Measurements from ENCODE around the gene CLDN6. TPM values are rescaled to one million over a fixed set of nuclear protein-coding genes. Genes with fewer than 3 reads are reported as not detected.

The CLDN6 gene
- total and polyA plus RNA-seq, 9 of the 15 experiments (the other 6 are each of a cell fraction or from before 2014, with no cell fraction given) = 0.22 to 0.75 (median 0.38) TPM; not detected in 3

- no peak for TF ChIP-seq GTF2B (IDR thresholded peaks at IDR 0.05; ENCODE audit: extremely low read depth, insufficient read length)
Measured at GRCh38 chr16:3049921-3050481, 32.0 kb upstream of the CLDN6 start (continued).

- FAIRE-seq = no peak
- TF ChIP-seq CREB5 (CRISPR knock-in tag; IDR thresholded peaks at IDR 0.05) (no peak), GATAD2A (IDR thresholded peaks at IDR 0.05) (no peak), SNIP1 (IDR thresholded peaks at IDR 0.05; ENCODE audit: low read depth) (no peak), CLOCK (CRISPR knock-in tag; IDR thresholded peaks at IDR 0.05; ENCODE audit: borderline replicate concordance) (no peak), RAD21 (CRISPR knock-in tag; conservative IDR thresholded peaks at IDR 0.05 in 1 of 2, IDR thresholded peaks at IDR 0.05 in 1 of 2) (no peak), CTCF (IDR thresholded peaks at IDR 0.05 in 2 of 3, conservative IDR thresholded peaks at IDR 0.05 in 1 of 3; ENCODE audit: insufficient read depth in 2 of 3, low read depth in 1 of 3, low read length in 3 of 3) (no peak), XRCC4 (IDR thresholded peaks at IDR 0.05; ENCODE audit: extremely low read depth, insufficient read depth, insufficient read length) (no peak)
- in situ Hi-C loops (cut with MboI) (no loop called here), intact Hi-C loops (cut with micrococcal nuclease) (no loop called here)
- H3K79me2 ChIP-seq (ENCODE audit: control insufficient read depth, insufficient read depth, low read length) = no peaks in the 10 kb centered on the region
- no peak overlapping the region for H3K4me2 ChIP-seq (ENCODE audit: insufficient read depth, low read length)
- BruUV-seq (replicated peaks) = no TSS peak
- no peak overlapping the region; a peak in 1 of 4 replicates for H3K9ac ChIP-seq (ENCODE audit: insufficient read depth in 1 of 2, low read depth in 2 of 2, low read length in 2 of 2)
- WGBS (ENCODE audit: insufficient coverage, low coverage, missing lambda C conversion rate) = 43% methylated on average over 13 of the region's 13 CpGs
- no peak for DNase-seq (ENCODE audit: extremely low read depth in 1 of 4, low spot score in 3 of 4)
- ATAC-seq = no peak
- H3K27me3 ChIP-seq (ENCODE audit: control insufficient read depth in 2 of 2, insufficient read depth in 2 of 2, low read length in 2 of 2) = peaks cover 19 to 62% of the 10 kb centered on the region in 2 experiments; a peak in 4 of 5 replicates
- no peaks in the 10 kb centered on the region for H3K36me3 ChIP-seq (ENCODE audit: control insufficient read depth, insufficient read depth, low read length)
- H4K20me1 ChIP-seq (replicated peaks; ENCODE audit: control insufficient read depth, insufficient read depth, low read length) = no peaks in the 10 kb centered on the region; the same call in 1 of the 2 replicates
- no peaks in the 10 kb centered on the region for H3K9me1 ChIP-seq (ENCODE audit: control insufficient read depth, insufficient read depth, low read length)
- CTCF ChIA-PET (ENCODE audit: low intra/inter-chr PET ratio) = no interaction called here
- no peak overlapping the region for H3K4me3 ChIP-seq
- no peak overlapping the region for H3K27ac ChIP-seq (ENCODE audit: extremely low read depth, low read depth, low read length)
- no peak overlapping the region for H2AFZ ChIP-seq (ENCODE audit: low read depth, low read length)
- H3K4me1 ChIP-seq (replicated peaks in 1 of 2; ENCODE audit: control insufficient read depth in 2 of 2, insufficient read depth in 2 of 2, low read length in 2 of 2) = peaks cover 3 to 26% of the 10 kb centered on the region in 2 experiments; a peak in 3 of 5 replicates
- POLR2A ChIA-PET = interaction anchor here (0.5 to 1.9 kb wide), 4 partner anchors 16 to 36 kb away, joined by 3 to 6 read pairs (median 3); partner anchors contain the start of genes CLDN6, HCFC1R1 and THOC6
- H3K9me3 ChIP-seq (replicated peaks; ENCODE audit: control insufficient read depth, insufficient read depth, low read depth, low read length) = no peaks in the 10 kb centered on the region
Measured at GRCh38 chr16:3047387-3047720, 29.4 kb upstream of the CLDN6 start.

Measured in K562 (cell line).